Panc1 (cell line): ENCODE results near the gene TXNRD1.

ENCODE experiments used
- CTCF ChIP-seq: fragments of 450-650 bp; IDR thresholded peaks from 2 replicates; pipeline ENCODE4 v1.5.1; 2017; ENCODE audit warnings: mild to moderate bottlenecking
- POLR2AphosphoS5 ChIP-seq: IDR thresholded peaks from 2 replicates; pipeline ENCODE4 v1.6.1; 2012; ENCODE audit warnings: mild to moderate bottlenecking, low read depth, low read length, moderate library complexity

DNA sequence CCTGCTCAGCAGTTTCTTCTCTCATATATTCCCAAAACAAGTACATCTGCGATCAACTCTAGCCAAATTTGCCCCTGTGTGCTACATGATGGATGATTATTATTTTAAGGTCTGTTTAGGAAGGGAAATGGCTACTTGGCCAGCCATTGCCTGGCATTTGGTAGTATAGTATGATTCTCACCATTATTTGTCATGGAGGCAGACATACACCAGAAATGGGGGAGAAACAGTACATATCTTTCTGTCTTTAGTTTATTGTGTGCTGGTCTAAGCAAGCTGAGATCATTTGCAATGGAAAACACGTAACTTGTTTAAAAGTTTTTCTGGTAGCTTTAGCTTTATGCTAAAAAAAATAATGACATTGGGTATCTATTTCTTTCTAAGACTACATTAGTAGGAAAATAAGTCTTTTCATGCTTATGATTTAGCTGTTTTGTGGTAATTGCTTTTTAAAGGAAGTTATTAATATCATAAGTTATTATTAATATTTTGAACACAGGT, 133.5 kb downstream of the TXNRD1 start:
- TF ChIP-seq CTCF, result no peak
- no peak for TF ChIP-seq POLR2AphosphoS5
